Cerebellar cortex (tissue), 1 donor: Measurements from ENCODE around the gene OR7A10.

ENCODE experiments used
- DNase-seq: peaks from one replicate; pipeline ENCODE4 v3.0.0-alpha.2; 2015; ENCODE audit warnings: low spot score

OR7A10 gene

GRCh38 chr19:14848822-14849221, at the start of gene OR7A10:
OR7A10 (minus strand) TSS chr19:14848922; CDS start chr19:14841877, 7,045 bp downstream.
- no peak for DNase-seq

- DNase-seq, result no peak
These were observed 42.1 kb upstream of the OR7A10 start for GRCh38 chr19:14890643-14891379.

GRCh38 chr19:14889994-14890642, 41.4 kb upstream of the OR7A10 start:
- DNase-seq, result no peak

GRCh38 chr19:14886032-14886431, 37.3 kb upstream of the OR7A10 start, which contains the start of gene OR7A17:
OR7A17 (minus strand) TSS chr19:14886132; CDS start chr19:14881355, 4,777 bp downstream.
- DNase-seq, result no peak

GRCh38 chr19:14871619-14872230, 23.0 kb upstream of the OR7A10 start:
- peak; percentile 35 for DNase-seq

GRCh38 chr19:14868497-14868896, 19.8 kb upstream of the OR7A10 start:
- DNase-seq, result no peak

- no peak for DNase-seq
These were observed 5.1 kb downstream of the OR7A10 start for GRCh38 chr19:14843578-14843977.

GRCh38 chr19:14843169-14843568, 5.6 kb downstream of the OR7A10 start:
- DNase-seq, result no peak

GRCh38 chr19:14840206-14840605, 8.5 kb downstream of the OR7A10 start:
- DNase-seq, result no peak

GRCh38 chr19:14837391-14837790, 11.3 kb downstream of the OR7A10 start:
- DNase-seq, result no peak

- DNase-seq, result no peak
These were observed 13.7 kb downstream of the OR7A10 start, which contains the start of the genes OR7A5 and OR7C1 for GRCh38 chr19:14835011-14835410. OR7A5 (minus strand) TSS chr19:14835185; CDS start chr19:14828241, 6,944 bp downstream. OR7C1 (minus strand) TSS chr19:14835185; CDS start chr19:14800136, 35,049 bp downstream.

GRCh38 chr19:14830702-14831101, 18.0 kb downstream of the OR7A10 start:
- no peak for DNase-seq

GRCh38 chr19:14826006-14826405, 22.7 kb downstream of the OR7A10 start:
- no peak for DNase-seq

- DNase-seq, result no peak
These were observed 26.8 kb downstream of the OR7A10 start for GRCh38 chr19:14821937-14822336.

- DNase-seq, result no peak
These were observed 30.1 kb downstream of the OR7A10 start for GRCh38 chr19:14818588-14818987.

GRCh38 chr19:14817052-14817451, 31.7 kb downstream of the OR7A10 start:
- DNase-seq, result no peak

GRCh38 chr19:14814982-14815652, 33.6 kb downstream of the OR7A10 start:
- no peak for DNase-seq

- no peak for DNase-seq
These were observed 39.3 kb downstream of the OR7A10 start for GRCh38 chr19:14809272-14810057.

- DNase-seq, result no peak
These were observed 44.0 kb downstream of the OR7A10 start for GRCh38 chr19:14804765-14805164.

GRCh38 chr19:14798760-14799159, 50.0 kb downstream of the OR7A10 start:
- DNase-seq, result no peak

- DNase-seq, result no peak
These were observed 52.7 kb downstream of the OR7A10 start for GRCh38 chr19:14796021-14796420.
